HepG2 (cell line): ENCODE results near the gene DNASE2B.

Experiments
- SRSF9 ChIP-seq: fragments of 200-400 bp; formaldehyde crosslinking; IDR thresholded peaks from 2 replicates; pipeline ENCODE4 v1.6.1; 2018; ENCODE audit warnings: borderline replicate concordance, mild to moderate bottlenecking, low read depth, low read length; ENCODE audit not compliant: insufficient read depth, poor library complexity, severe bottlenecking
- TF ChIP-seq, protein P1 (sequence below): IDR thresholded peaks from 2 replicates; pipeline ENCODE4 v1.6.1; 2012; ENCODE audit warnings: inconsistent platforms

DNA sequence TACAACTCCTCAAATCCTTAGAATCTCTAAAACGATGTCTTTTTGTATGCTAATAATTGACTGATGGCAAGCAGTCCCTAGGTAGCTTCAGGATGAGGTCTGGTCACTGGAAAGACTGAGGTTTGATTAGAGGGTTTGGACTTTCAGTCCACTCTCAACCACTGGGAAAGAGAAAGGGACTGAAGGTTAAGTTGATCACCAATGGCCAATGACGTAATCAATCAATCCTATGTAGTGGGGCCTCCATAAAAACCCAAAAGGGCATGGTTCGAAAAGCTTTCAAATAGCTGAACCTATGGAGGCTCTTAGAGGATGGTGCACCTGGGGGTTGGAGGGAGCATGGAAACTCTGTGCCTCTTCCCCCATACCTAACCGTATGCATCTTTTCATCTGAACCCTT lies 39.6 kb upstream of the DNASE2B start:
- no peak for TF ChIP-seq SRSF9
- TF ChIP-seq, protein P1, sequence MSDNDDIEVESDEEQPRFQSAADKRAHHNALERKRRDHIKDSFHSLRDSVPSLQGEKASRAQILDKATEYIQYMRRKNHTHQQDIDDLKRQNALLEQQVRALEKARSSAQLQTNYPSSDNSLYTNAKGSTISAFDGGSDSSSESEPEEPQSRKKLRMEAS = no peak
